K562 (cell line): ENCODE measurements around the gene CNTRL.

Source experiments
- CBX5 ChIP-seq: IDR thresholded peaks from 2 replicates; pipeline ENCODE4 v1.6.1; 2014; ENCODE audit warnings: low read depth, borderline replicate concordance
- CHCHD3 ChIP-seq: fragments of 250-450 bp; sonication (Bioruptor Pico); IDR thresholded peaks from 2 replicates; pipeline ENCODE4 v2.1.2; 2022; ENCODE audit warnings: mild to moderate bottlenecking
- POLR2A ChIP-seq: fragments of 450-650 bp; conservative IDR thresholded peaks from 2 replicates; pipeline ENCODE4 v1.6.1; 2016
- POU5F1 ChIP-seq: fragments of 150-350 bp; IDR thresholded peaks from 2 replicates; pipeline ENCODE4 v1.6.1; 2014; ENCODE audit warnings: borderline replicate concordance, low read length, low read depth, mild to moderate bottlenecking; ENCODE audit not compliant: partially characterized antibody
- PRPF4 ChIP-seq: fragments of 200-400 bp; formaldehyde crosslinking; IDR thresholded peaks from one replicate; pipeline ENCODE4 v1.6.1; 2017; ENCODE audit warnings: low read length, low read depth, mild to moderate bottlenecking; ENCODE audit not compliant: insufficient read depth, poor library complexity, severe bottlenecking
- ZFP1 ChIP-seq: fragments of 450-650 bp; formaldehyde crosslinking; IDR thresholded peaks from 2 replicates; pipeline ENCODE4 v1.4.0; 2020; ENCODE audit warnings: mild to moderate bottlenecking, mixed read lengths
- ZNF224 ChIP-seq: sonication (generic); formaldehyde crosslinking; IDR thresholded peaks from 2 replicates; pipeline ENCODE4 v1.8.0; 2022; ENCODE audit warnings: mild to moderate bottlenecking, missing genetic modification reagents
- TF ChIP-seq, protein P1 (sequence below), 2 experiments: fragments of 450-650 bp in 1 of 2; sonication (generic) in 1 of 2; formaldehyde crosslinking; conservative IDR thresholded peaks; 2 replicates each; pipeline versions ENCODE4 v1.4.0 to v1.8.1; 2020 to 2022; ENCODE audit warnings: mild to moderate bottlenecking in 1 of 2, missing genetic modification reagents in 1 of 2
- TF ChIP-seq, protein P2 (sequence below): fragments of 450-650 bp; IDR thresholded peaks from 2 replicates; pipeline ENCODE4 v1.6.1; 2016; ENCODE audit warnings: borderline replicate concordance
- TF ChIP-seq, protein P3 (sequence below), 3 experiments: IDR thresholded peaks in 2 of 3; conservative IDR thresholded peaks in 1 of 3; 2 replicates each; pipeline ENCODE4 v1.5.1; 2011 to 2012; ENCODE audit warnings: low read length in 3 of 3, mild to moderate bottlenecking in 3 of 3, control low read depth in 2 of 3, improper control_type of control experiment in 1 of 3, inconsistent platforms in 1 of 3, low read depth in 1 of 3, mixed read lengths in 1 of 3, moderate library complexity in 1 of 3; ENCODE audit not compliant: insufficient read depth in 2 of 3

DNA sequence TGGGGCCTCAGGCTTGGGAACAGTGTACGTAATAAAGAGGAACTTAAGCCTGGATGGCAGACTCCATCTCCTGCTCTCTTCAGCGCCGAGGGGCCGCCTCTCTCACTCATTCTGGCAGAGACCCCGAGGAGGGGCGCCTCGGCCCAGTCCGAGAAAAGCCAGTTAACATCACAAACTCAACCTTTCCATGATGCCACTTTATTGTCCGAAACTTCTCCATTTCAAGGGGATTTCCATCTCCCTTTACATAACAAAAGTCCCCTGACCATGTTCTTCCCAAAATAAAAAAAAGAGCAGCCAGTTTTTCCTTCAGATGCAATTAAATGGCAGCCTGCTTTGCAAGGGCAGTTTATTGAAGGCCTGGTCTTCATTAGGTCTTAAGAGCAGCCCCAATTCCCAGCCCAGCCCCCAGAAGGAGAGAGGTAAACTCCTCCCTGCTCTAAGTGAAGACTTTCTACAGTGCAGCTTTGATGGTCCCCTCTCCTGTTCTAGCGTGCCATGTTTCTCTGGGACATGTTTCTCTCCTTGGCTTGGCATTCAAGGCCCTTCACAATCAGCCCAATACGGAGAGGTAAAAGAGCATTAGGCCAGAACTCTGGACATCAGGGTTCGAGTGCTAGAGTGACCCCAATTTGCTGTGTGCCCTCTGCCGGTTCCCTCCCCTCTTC lies 146.4 kb downstream of the CNTRL start:
- TF ChIP-seq PRPF4, result no peak
- no peak for TF ChIP-seq POU5F1
- no peak for TF ChIP-seq CBX5
- no peak for TF ChIP-seq ZNF224 (CRISPR knock-in tag)
- TF ChIP-seq, protein P1, sequence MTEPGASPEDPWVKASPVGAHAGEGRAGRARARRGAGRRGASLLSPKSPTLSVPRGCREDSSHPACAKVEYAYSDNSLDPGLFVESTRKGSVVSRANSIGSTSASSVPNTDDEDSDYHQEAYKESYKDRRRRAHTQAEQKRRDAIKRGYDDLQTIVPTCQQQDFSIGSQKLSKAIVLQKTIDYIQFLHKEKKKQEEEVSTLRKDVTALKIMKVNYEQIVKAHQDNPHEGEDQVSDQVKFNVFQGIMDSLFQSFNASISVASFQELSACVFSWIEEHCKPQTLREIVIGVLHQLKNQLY (CRISPR knock-in tag; conservative IDR thresholded peaks at IDR 0.05), result no peak
- TF ChIP-seq ZFP1 (CRISPR knock-in tag), result no peak
- TF ChIP-seq, protein P2, sequence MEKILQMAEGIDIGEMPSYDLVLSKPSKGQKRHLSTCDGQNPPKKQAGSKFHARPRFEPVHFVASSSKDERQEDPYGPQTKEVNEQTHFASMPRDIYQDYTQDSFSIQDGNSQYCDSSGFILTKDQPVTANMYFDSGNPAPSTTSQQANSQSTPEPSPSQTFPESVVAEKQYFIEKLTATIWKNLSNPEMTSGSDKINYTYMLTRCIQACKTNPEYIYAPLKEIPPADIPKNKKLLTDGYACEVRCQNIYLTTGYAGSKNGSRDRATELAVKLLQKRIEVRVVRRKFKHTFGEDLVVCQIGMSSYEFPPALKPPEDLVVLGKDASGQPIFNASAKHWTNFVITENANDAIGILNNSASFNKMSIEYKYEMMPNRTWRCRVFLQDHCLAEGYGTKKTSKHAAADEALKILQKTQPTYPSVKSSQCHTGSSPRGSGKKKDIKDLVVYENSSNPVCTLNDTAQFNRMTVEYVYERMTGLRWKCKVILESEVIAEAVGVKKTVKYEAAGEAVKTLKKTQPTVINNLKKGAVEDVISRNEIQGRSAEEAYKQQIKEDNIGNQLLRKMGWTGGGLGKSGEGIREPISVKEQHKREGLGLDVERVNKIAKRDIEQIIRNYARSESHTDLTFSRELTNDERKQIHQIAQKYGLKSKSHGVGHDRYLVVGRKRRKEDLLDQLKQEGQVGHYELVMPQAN, result no peak
- TF ChIP-seq POLR2A, result no peak
- TF ChIP-seq, protein P3, sequence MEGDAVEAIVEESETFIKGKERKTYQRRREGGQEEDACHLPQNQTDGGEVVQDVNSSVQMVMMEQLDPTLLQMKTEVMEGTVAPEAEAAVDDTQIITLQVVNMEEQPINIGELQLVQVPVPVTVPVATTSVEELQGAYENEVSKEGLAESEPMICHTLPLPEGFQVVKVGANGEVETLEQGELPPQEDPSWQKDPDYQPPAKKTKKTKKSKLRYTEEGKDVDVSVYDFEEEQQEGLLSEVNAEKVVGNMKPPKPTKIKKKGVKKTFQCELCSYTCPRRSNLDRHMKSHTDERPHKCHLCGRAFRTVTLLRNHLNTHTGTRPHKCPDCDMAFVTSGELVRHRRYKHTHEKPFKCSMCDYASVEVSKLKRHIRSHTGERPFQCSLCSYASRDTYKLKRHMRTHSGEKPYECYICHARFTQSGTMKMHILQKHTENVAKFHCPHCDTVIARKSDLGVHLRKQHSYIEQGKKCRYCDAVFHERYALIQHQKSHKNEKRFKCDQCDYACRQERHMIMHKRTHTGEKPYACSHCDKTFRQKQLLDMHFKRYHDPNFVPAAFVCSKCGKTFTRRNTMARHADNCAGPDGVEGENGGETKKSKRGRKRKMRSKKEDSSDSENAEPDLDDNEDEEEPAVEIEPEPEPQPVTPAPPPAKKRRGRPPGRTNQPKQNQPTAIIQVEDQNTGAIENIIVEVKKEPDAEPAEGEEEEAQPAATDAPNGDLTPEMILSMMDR (IDR thresholded peaks at IDR 0.05 in 2 of 3, conservative IDR thresholded peaks at IDR 0.05 in 1 of 3; ENCODE audit: insufficient read depth in 2 of 3, low read depth in 1 of 3, low read length in 3 of 3), result no peak
- TF ChIP-seq CHCHD3 (CRISPR knock-in tag), result no peak
